NCI-H128 (cell line): ENCODE measurements around the gene NFYC.

Source experiments
- DNase-seq: peaks from one replicate; lab custom pipeline; 2025; ENCODE audit not compliant: unreplicated experiment; lab: John Stamatoyannopoulos, UW

Gene NFYC

GRCh38 chr1:40691538-40692428 is at the start of gene NFYC:
Gene NFYC (plus strand): TSS chr1:40691704. CDS start chr1:40738844, 47,140 bp downstream.
- DNase-seq: peak; percentile 99

- DNase-seq: no peak
These were observed 46.3 kb upstream of the NFYC start for GRCh38 chr1:40645118-40645680.

- DNase-seq: no peak
These were observed 45.2 kb upstream of the NFYC start for GRCh38 chr1:40646315-40646714.

GRCh38 chr1:40648200-40648599 is 43.3 kb upstream of the NFYC start:
- DNase-seq: no peak

- DNase-seq: no peak
These were observed 42.4 kb upstream of the NFYC start for GRCh38 chr1:40648928-40649591.

- DNase-seq: no peak
These were observed 41.9 kb upstream of the NFYC start for GRCh38 chr1:40649592-40649930.

GRCh38 chr1:40650075-40650474 is 41.4 kb upstream of the NFYC start:
- DNase-seq: no peak

GRCh38 chr1:40651138-40651857 is 40.2 kb upstream of the NFYC start:
- DNase-seq: no peak

GRCh38 chr1:40652468-40652867 is 39.0 kb upstream of the NFYC start:
- no peak for DNase-seq

- DNase-seq: no peak
These were observed 38.5 kb upstream of the NFYC start for GRCh38 chr1:40652979-40653378.

- DNase-seq: no peak
These were observed 37.5 kb upstream of the NFYC start for GRCh38 chr1:40653851-40654537.

- no peak for DNase-seq
These were observed 34.5 kb upstream of the NFYC start for GRCh38 chr1:40657046-40657445.

- DNase-seq: no peak
These were observed 32.5 kb upstream of the NFYC start for GRCh38 chr1:40658751-40659648.

- DNase-seq: no peak
These were observed 31.9 kb upstream of the NFYC start for GRCh38 chr1:40659649-40659947.

GRCh38 chr1:40661678-40662077 is 29.8 kb upstream of the NFYC start:
- no peak for DNase-seq

GRCh38 chr1:40662151-40662550 is 29.4 kb upstream of the NFYC start:
- DNase-seq: no peak

- DNase-seq: no peak
These were observed 28.6 kb upstream of the NFYC start for GRCh38 chr1:40662864-40663263.

- DNase-seq: peak; percentile 41
These were observed 28.0 kb upstream of the NFYC start for GRCh38 chr1:40663324-40664166.

GRCh38 chr1:40664167-40664537 is 27.4 kb upstream of the NFYC start:
- DNase-seq: no peak
